Upper lobe of left lung (tissue), 4 donors: ENCODE measurements around the gene S100P.
"Not testable (repeated sequence)": the region's sequence is repeated elsewhere in the genome, so short reads cannot be mapped to it uniquely, and the experiment has no call there.

Experiments used
- CTCF ChIP-seq, 6 experiments: fragments of 450-650 bp in 4 of 6; fragments of 200-600 bp in 2 of 6; sonication (generic) in 2 of 6; IDR thresholded peaks; one replicate each; pipeline ENCODE4 v1.5.1; 2016 to 2019; ENCODE audit warnings: antibody characterized with exemption in 6 of 6
- POLR2A ChIP-seq, 4 donors: fragments of 450-650 bp; IDR thresholded peaks; one replicate each; pipeline ENCODE4 v1.5.1; 2016 to 2017; ENCODE audit warnings: antibody characterized with exemption in 4 of 4, mild to moderate bottlenecking in 2 of 4
- POLR2AphosphoS5 ChIP-seq, 2 donors: sonication (generic); formaldehyde crosslinking; IDR thresholded peaks; one replicate each; pipeline ENCODE4 v1.5.1; 2017; ENCODE audit warnings: antibody characterized with exemption in 2 of 2

- TF ChIP-seq CTCF, POLR2AphosphoS5 (IDR thresholded peaks at IDR 0.05): not testable (repeated sequence)
- TF ChIP-seq POLR2A (IDR thresholded peaks at IDR 0.05): peak in 3 of 4 donors; percentile 33 to 73 (median 40)
Measured at GRCh38 chr4:6673191-6673659, 20.5 kb upstream of the S100P start.
